MM.1S (cell line): ENCODE measurements around the gene TMEM208.
A peak's percentile ranks its signal among the peaks of the same experiment; 100 is the strongest.

Experiments used
- DNase-seq: peaks from one replicate; pipeline ENCODE4 v3.0.0-alpha.2; 2015
- H2AFZ ChIP-seq: fragments of 300-600 bp; sonication (generic); 2 replicates; pipeline ENCODE4 v1.6.0; 2016; ENCODE audit warnings: antibody characterized with exemption, low read length
- H3F3A ChIP-seq: fragments of 300-600 bp; sonication (generic); 2 replicates; pipeline ENCODE4 v1.6.1; 2016; ENCODE audit warnings: mild to moderate bottlenecking, antibody characterized with exemption, low read length, moderate library complexity, mixed read lengths; ENCODE audit not compliant: insufficient read depth
- H3K27ac ChIP-seq: fragments of 300-600 bp; sonication (generic); 2 replicates; pipeline ENCODE4 v1.5.1; 2016; ENCODE audit warnings: mild to moderate bottlenecking, low read length
- H3K27me3 ChIP-seq: fragments of 300-600 bp; sonication (generic); replicated peaks from 2 replicates; pipeline ENCODE4 v1.6.0; 2016; ENCODE audit warnings: low read length; ENCODE audit not compliant: insufficient read depth
- H3K36me3 ChIP-seq: fragments of 300-600 bp; sonication (generic); replicated peaks from 2 replicates; pipeline ENCODE4 v1.6.1; 2016; ENCODE audit warnings: mild to moderate bottlenecking, low read length, mixed read lengths; ENCODE audit not compliant: insufficient read depth
- H3K4me1 ChIP-seq: fragments of 300-600 bp; sonication (generic); 2 replicates; pipeline ENCODE4 v1.6.1; 2016; ENCODE audit warnings: low read length, mixed read lengths
- H3K4me2 ChIP-seq: fragments of 300-600 bp; sonication (generic); 2 replicates; pipeline ENCODE4 v1.6.0; 2016; ENCODE audit warnings: low read depth, low read length
- H3K4me3 ChIP-seq: fragments of 300-600 bp; sonication (generic); 2 replicates; pipeline ENCODE4 v1.5.1; 2016; ENCODE audit warnings: low read length, mixed read lengths
- H3K79me2 ChIP-seq: fragments of 300-600 bp; sonication (generic); 2 replicates; pipeline ENCODE4 v1.6.1; 2016; ENCODE audit warnings: mixed run types, low read length, mixed read lengths
- H3K9ac ChIP-seq: fragments of 300-600 bp; sonication (generic); 2 replicates; pipeline ENCODE4 v1.6.1; 2016; ENCODE audit warnings: low read length, mixed read lengths
- H3K9me2 ChIP-seq: fragments of 300-600 bp; sonication (generic); replicated peaks from 2 replicates; pipeline ENCODE4 v1.6.1; 2016; ENCODE audit warnings: mild to moderate bottlenecking, low read length, mixed read lengths; ENCODE audit not compliant: insufficient read depth
- H3K9me3 ChIP-seq: fragments of 300-600 bp; sonication (generic); replicated peaks from 2 replicates; pipeline ENCODE4 v1.6.1; 2016; ENCODE audit warnings: mild to moderate bottlenecking, low read length, mixed read lengths; ENCODE audit not compliant: insufficient read depth
- H4K20me1 ChIP-seq: fragments of 300-600 bp; sonication (generic); 2 replicates; pipeline ENCODE4 v1.6.1; 2016; ENCODE audit warnings: mild to moderate bottlenecking, low read length, moderate library complexity, mixed read lengths; ENCODE audit not compliant: insufficient read depth
- EZH2 ChIP-seq: fragments of 300-600 bp; sonication (generic); optimal IDR thresholded peaks from 2 replicates; pipeline ENCODE3; 2017; ENCODE audit warnings: low read depth, mild to moderate bottlenecking, antibody characterized with exemption, low read length, mixed read lengths
- EZH2phosphoT487 ChIP-seq: fragments of 300-600 bp; sonication (generic); IDR thresholded peaks from 2 replicates; pipeline ENCODE4 v1.6.1; 2018; ENCODE audit warnings: antibody characterized with exemption, low read length
- TF ChIP-seq, protein P1 (sequence below): fragments of 300-600 bp; sonication (generic); IDR thresholded peaks from 2 replicates; pipeline ENCODE4 v1.5.1; 2016; ENCODE audit warnings: antibody characterized with exemption, low read length, mixed read lengths

TMEM208 gene

GRCh38 chr16:67184453-67184994 is 42.4 kb upstream of the TMEM208 start:
- H3K4me1 ChIP-seq, result peaks cover 16% of the 10 kb centered on the region
- H3K4me2 ChIP-seq, result peak overlapping the region; percentile 87
- peak overlapping the region; percentile 78; the same call in 1 of the 2 replicates for H3K27ac ChIP-seq
- no peaks in the 10 kb centered on the region for H3K36me3 ChIP-seq
- peak overlapping the region; percentile 74 for H2AFZ ChIP-seq
- H3K27me3 ChIP-seq, result peaks cover 13% of the 10 kb centered on the region
- peak overlapping the region; percentile 83 for H3K4me3 ChIP-seq
- peak overlapping the region; percentile 87; the same call in 1 of the 2 replicates for H3K9ac ChIP-seq
- no peaks in the 10 kb centered on the region for H3K9me3 ChIP-seq
- peak; percentile 36 for DNase-seq
- TF ChIP-seq EZH2, result no peak
- no peaks in the 10 kb centered on the region for H4K20me1 ChIP-seq
- no peaks in the 10 kb centered on the region for H3K9me2 ChIP-seq
- peaks cover 9% of the 10 kb centered on the region; the same call in 1 of the 2 replicates for H3F3A ChIP-seq
- H3K79me2 ChIP-seq, result peaks cover 17% of the 10 kb centered on the region

DNA sequence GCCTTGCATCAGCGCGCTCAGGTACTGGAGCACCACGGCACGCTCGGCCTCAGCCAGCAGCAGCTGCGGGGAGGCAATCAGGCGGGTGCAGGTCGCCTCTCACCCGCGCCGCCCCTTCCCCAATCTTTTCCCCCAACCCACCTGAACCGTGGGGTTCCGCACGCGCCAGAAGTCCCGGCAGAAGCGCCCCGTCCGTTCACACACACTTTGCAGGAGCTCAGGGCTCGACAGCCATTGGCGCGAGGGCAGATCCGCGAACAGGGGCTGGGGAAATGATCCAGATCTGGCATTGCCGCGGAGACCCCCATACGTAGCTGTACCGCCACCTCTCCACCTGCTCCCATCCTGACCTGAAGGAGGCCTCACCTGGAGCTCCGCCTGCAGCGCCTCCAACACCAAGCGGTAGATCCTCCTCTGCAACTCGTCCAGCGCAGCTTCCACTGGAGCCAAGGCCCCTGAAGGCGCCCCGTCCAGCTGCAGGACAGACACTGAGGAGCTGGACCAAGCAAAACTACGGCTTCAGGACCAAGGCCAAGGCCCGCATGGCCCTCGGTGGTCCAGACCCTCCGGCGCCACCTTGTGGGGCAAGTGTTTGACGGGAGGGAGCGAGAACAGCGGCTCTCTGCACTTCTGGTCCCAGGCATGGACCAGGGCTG is 41.8 kb upstream of the TMEM208 start:
- no peaks in the 10 kb centered on the region for H3K36me3 ChIP-seq
- H3K9ac ChIP-seq, result no peak overlapping the region
- no peak overlapping the region for H2AFZ ChIP-seq
- H4K20me1 ChIP-seq, result no peaks in the 10 kb centered on the region
- no peak overlapping the region for H3K27ac ChIP-seq
- no peaks in the 10 kb centered on the region for H3K9me3 ChIP-seq
- peak overlapping the region; percentile 87 for H3K4me2 ChIP-seq
- H3K79me2 ChIP-seq, result peaks cover 17% of the 10 kb centered on the region
- H3K9me2 ChIP-seq, result no peaks in the 10 kb centered on the region
- TF ChIP-seq EZH2phosphoT487, result no peak
- TF ChIP-seq, protein P1, sequence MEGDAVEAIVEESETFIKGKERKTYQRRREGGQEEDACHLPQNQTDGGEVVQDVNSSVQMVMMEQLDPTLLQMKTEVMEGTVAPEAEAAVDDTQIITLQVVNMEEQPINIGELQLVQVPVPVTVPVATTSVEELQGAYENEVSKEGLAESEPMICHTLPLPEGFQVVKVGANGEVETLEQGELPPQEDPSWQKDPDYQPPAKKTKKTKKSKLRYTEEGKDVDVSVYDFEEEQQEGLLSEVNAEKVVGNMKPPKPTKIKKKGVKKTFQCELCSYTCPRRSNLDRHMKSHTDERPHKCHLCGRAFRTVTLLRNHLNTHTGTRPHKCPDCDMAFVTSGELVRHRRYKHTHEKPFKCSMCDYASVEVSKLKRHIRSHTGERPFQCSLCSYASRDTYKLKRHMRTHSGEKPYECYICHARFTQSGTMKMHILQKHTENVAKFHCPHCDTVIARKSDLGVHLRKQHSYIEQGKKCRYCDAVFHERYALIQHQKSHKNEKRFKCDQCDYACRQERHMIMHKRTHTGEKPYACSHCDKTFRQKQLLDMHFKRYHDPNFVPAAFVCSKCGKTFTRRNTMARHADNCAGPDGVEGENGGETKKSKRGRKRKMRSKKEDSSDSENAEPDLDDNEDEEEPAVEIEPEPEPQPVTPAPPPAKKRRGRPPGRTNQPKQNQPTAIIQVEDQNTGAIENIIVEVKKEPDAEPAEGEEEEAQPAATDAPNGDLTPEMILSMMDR, result peak; percentile 90
- H3K27me3 ChIP-seq, result peaks cover 13% of the 10 kb centered on the region
- peak overlapping the region; percentile 83; the same call in 1 of the 2 replicates for H3K4me3 ChIP-seq
- peak; percentile 76 for DNase-seq
- H3K4me1 ChIP-seq, result peaks cover 16% of the 10 kb centered on the region
- H3F3A ChIP-seq, result peaks cover 9% of the 10 kb centered on the region; the same call in 1 of the 2 replicates

DNA sequence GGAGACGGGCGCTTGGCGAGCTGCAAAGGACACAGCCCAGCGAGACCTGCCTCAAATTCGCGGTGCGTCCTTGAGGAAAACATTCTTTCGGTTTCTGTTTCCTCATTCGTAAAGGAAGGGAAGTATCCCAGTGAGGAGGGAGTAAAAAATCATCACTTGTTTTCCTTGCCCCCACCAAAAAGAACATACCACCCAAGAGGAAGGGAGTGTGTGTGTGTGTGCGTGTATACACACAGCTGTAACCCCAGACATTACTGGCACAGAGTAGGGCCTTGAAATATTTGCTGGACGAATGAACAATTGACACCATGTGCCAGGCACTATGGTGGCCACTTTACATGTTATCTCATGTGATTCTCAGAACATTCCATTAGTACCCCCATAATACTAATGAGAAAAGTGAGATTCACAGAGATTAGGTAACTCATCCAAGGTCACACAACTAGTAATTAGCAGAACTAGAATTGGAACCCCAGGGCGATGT is 41.2 kb upstream of the TMEM208 start:
- Histone ChIP-seq H3K36me3 (no peaks in the 10 kb centered on the region), H3K27ac (no peak overlapping the region), H3K9me3 (no peaks in the 10 kb centered on the region), H3F3A (peaks cover 9% of the 10 kb centered on the region; the same call in 1 of the 2 replicates), H3K4me2 (peak overlapping the region; percentile 87; the same call in 1 of the 2 replicates), H3K9me2 (no peaks in the 10 kb centered on the region), H3K4me1 (peaks cover 16% of the 10 kb centered on the region), H3K9ac (no peak overlapping the region), H3K4me3 (no peak overlapping the region), H4K20me1 (no peaks in the 10 kb centered on the region), H2AFZ (no peak overlapping the region), H3K79me2 (peaks cover 17% of the 10 kb centered on the region), H3K27me3 (peaks cover 13% of the 10 kb centered on the region)
- no peak for TF ChIP-seq EZH2
- TF ChIP-seq, protein P1, result no peak; the same call in 1 of the 2 replicates
- no peak for TF ChIP-seq EZH2phosphoT487
- no peak for DNase-seq

GRCh38 chr16:67186550-67186950 is 40.4 kb upstream of the TMEM208 start:
- no peak overlapping the region for H3K27ac ChIP-seq
- no peaks in the 10 kb centered on the region for H3K36me3 ChIP-seq
- H3F3A ChIP-seq, result peaks cover 9% of the 10 kb centered on the region; the same call in 1 of the 2 replicates
- H4K20me1 ChIP-seq, result no peaks in the 10 kb centered on the region
- H3K4me2 ChIP-seq, result no peak overlapping the region
- H3K9me2 ChIP-seq, result no peaks in the 10 kb centered on the region
- H3K4me1 ChIP-seq, result peaks cover 16% of the 10 kb centered on the region
- DNase-seq, result no peak
- H3K79me2 ChIP-seq, result peaks cover 13% of the 10 kb centered on the region
- no peaks in the 10 kb centered on the region for H3K9me3 ChIP-seq
- H3K4me3 ChIP-seq, result no peak overlapping the region
- peaks cover 13% of the 10 kb centered on the region for H3K27me3 ChIP-seq
- TF ChIP-seq EZH2phosphoT487 (no peak), EZH2 (no peak)
- TF ChIP-seq, protein P1, result no peak
- no peak overlapping the region for H3K9ac ChIP-seq
- H2AFZ ChIP-seq, result no peak overlapping the region
